D341Med (cell line): ENCODE data around the gene RAMP1.

Source experiments
- DNase-seq: peaks from one replicate; pipeline ENCODE4 v3.0.0; 2012; ENCODE audit warnings: low spot score

Gene RAMP1

GRCh38 chr2:237951878-237952277 is 92.5 kb downstream of the RAMP1 start:
- no peak for DNase-seq

- DNase-seq, result no peak
Measured at GRCh38 chr2:237952851-237953250, 93.4 kb downstream of the RAMP1 start.

DNA sequence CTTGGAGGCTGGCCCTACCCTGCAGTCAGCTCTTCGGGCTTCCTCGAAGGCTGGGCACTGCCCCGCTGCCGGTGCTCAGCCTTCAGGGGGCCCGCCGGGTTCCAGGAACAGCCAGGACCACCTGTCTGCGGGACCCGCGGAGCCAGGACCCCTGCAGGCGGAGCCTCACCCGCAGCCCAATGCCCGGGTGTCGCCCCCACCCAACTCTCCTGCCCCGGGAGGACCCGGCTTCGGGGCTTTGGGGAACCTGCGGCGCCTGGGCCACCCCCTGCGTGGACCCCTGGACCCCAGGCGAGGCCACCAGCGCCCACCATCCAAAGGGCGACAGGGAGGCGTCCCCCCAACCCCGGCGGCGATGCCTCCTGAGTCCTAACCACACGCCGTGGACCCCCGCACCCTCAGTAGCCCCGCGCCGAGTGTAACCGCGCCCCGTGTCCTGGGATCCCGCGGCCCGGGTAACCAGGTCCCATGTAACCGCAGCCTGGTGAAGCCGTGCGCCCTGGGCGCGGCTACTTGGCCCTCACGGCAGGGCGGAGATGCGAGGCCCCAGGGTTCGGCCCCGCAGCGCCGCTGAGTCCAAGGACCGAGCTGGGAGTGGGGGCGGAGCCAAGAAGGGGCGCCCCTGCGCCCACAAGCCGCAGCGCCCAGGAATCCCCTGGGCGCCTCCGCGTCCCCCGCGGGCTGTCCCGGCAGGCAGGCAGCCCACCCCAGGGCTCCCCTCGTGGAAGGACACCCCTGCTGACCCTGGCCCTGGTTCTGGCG is 96.4 kb downstream of the RAMP1 start:
- no peak for DNase-seq

DNA sequence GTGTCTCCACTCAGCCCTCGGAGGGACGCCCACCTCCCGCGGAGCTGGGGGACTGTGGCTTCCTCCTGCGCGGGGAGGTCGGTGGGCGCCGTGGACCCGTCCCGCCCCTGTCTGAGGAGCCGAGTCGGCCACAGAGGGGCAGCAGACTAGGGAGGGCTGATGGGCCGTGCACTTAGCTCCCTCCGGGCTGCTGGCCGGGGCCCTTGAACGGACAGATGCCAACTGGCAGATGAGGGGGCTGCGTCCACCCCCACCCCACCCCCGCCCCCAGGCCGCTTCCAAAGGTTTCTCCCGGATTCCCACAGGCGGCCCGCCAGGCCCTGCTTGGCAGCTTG is 96.9 kb downstream of the RAMP1 start:
- DNase-seq, result no peak

DNA sequence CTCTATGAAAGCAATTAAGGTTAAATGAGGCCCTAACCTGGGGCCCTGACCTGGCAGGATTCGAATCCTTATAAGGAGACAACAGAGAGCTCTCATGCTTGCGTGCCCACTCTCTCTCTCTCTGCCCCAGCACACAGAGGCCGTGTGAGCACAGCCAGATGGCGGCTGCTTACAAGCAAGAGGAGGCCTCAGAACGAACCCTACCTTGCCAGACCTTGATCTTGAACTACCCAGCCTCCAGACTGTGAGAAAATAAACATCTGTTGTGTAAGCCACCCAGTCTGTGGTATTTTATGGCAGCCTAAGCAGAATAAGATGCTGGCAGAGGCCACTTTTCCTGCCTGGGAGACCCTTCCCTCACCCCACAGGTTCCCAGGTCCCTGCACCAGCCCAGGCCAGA is 102.2 kb downstream of the RAMP1 start:
- no peak for DNase-seq
